BE2C (cell line): ENCODE measurements around the gene KIAA1217.
A peak's percentile ranks its signal among the peaks of the same experiment; 100 is the strongest.

Source experiments
- DNase-seq: peaks from one replicate; pipeline ENCODE4 v3.0.0-alpha.2; 2020
- H3K27me3 ChIP-seq: fragments of 250-450 bp; sonication (Bioruptor Pico); 2 replicates; pipeline ENCODE4 v1.5.1; 2020; ENCODE audit warnings: mild to moderate bottlenecking
- H3K36me3 ChIP-seq: fragments of 250-450 bp; sonication (Bioruptor Pico); 2 replicates; pipeline ENCODE4 v1.5.1; 2020; ENCODE audit warnings: mild to moderate bottlenecking
- H3K4me1 ChIP-seq: fragments of 250-450 bp; sonication (Bioruptor Pico); 2 replicates; pipeline ENCODE4 v1.5.1; 2020
- H3K4me3 ChIP-seq: 2 replicates; pipeline ENCODE4 v1.5.1; 2011; ENCODE audit warnings: low read depth, low read length
- H3K9me3 ChIP-seq: fragments of 250-450 bp; sonication (Bioruptor Pico); 2 replicates; pipeline ENCODE4 v1.5.1; 2020
- CTCF ChIP-seq: IDR thresholded peaks from 2 replicates; pipeline ENCODE4 v1.5.1; 2012; ENCODE audit warnings: mild to moderate bottlenecking, low read depth, low read length

KIAA1217 gene

DNA sequence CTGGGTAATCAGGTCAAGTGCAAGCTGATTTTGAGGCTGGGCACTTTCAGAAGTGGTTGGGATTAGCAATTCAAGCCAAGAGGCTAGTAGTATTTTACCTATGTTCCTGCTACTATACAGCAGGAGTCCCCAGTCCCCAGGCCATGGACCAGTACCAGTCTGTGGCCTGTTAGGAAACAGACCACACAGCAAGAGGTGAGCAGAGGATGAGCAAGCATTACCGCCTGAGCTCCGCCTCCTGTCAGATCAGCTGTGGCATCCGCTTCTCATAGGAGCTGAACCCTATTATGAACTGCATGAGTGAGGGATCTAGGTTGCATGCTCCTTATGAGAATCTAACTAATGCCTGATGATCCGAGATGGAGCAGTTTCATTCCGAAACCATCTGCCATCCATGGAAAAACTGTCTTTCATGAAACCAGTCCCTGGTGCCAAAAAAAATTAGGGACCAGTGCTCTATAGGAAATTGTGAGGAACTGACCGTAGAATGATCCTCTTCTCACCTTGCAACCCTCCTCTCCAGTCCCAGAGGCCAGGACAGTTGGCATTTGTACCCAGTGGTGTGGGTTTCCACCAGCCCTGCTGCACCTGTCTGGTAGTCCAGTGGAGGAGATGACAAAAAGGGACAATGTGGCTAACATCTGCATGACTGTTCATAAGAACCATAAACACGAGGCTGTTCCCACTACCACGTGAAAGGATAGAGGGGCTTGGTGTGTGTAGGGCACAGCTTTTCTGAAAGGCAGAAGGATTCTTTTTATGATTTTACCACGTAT lies 172.5 kb downstream of the KIAA1217 start:
- Histone ChIP-seq H3K4me1 (no peaks in the 10 kb centered on the region), H3K9me3 (no peaks in the 10 kb centered on the region), H3K27me3 (no peaks in the 10 kb centered on the region), H3K36me3 (no peaks in the 10 kb centered on the region), H3K4me3 (no peak overlapping the region)
- no peak for TF ChIP-seq CTCF
- no peak for DNase-seq

DNA sequence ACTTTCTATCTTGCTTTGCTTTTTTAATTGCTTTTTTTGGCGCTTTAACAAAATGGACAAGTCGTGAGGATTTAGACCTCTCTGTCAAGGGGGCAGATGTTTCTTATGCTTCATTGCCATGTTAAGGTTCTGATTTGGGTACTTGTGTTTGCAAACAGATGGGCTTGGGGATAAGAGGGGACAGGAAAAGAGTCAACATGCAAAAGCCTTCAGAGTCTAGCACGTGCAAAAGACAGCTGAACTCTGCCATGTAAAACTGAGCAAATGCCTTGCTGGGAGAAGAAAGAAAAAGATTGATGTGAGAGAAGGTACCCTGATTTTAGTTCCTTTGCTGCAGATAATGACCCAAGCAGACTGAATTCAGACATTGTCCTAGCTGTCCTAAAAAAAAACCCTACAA lies 173.1 kb downstream of the KIAA1217 start:
- Histone ChIP-seq H3K4me3 (no peak overlapping the region), H3K4me1 (no peaks in the 10 kb centered on the region)
- no peak for DNase-seq

GRCh38 chr10:24382596-24382978 lies 173.6 kb downstream of the KIAA1217 start:
- no peaks in the 10 kb centered on the region for H3K36me3 ChIP-seq
- H3K27me3 ChIP-seq, result no peaks in the 10 kb centered on the region
- DNase-seq, result no peak
- no peaks in the 10 kb centered on the region for H3K4me1 ChIP-seq
- no peak for TF ChIP-seq CTCF
- no peak overlapping the region for H3K4me3 ChIP-seq
- H3K9me3 ChIP-seq, result no peaks in the 10 kb centered on the region

More for the DNA sequence above, 173.1 kb downstream of the KIAA1217 start:
- H3K9me3 ChIP-seq, result no peaks in the 10 kb centered on the region
- no peak for TF ChIP-seq CTCF
- no peaks in the 10 kb centered on the region for H3K36me3 ChIP-seq
- no peaks in the 10 kb centered on the region for H3K27me3 ChIP-seq

GRCh38 chr10:24382979-24383663 lies 174.2 kb downstream of the KIAA1217 start:
- no peaks in the 10 kb centered on the region for H3K27me3 ChIP-seq
- DNase-seq, result no peak
- H3K4me1 ChIP-seq, result no peaks in the 10 kb centered on the region
- TF ChIP-seq CTCF, result no peak
- H3K9me3 ChIP-seq, result no peaks in the 10 kb centered on the region
- no peak overlapping the region for H3K4me3 ChIP-seq
- H3K36me3 ChIP-seq, result no peaks in the 10 kb centered on the region

GRCh38 chr10:24383681-24384106 lies 174.8 kb downstream of the KIAA1217 start:
- no peaks in the 10 kb centered on the region for H3K4me1 ChIP-seq
- no peaks in the 10 kb centered on the region for H3K36me3 ChIP-seq
- no peaks in the 10 kb centered on the region for H3K9me3 ChIP-seq
- no peak overlapping the region for H3K4me3 ChIP-seq
- peak; percentile 71 for DNase-seq
- peak; percentile 42 for TF ChIP-seq CTCF
- H3K27me3 ChIP-seq, result no peaks in the 10 kb centered on the region

GRCh38 chr10:24384954-24385353 lies 176.0 kb downstream of the KIAA1217 start:
- Histone ChIP-seq H3K36me3 (no peaks in the 10 kb centered on the region), H3K9me3 (no peaks in the 10 kb centered on the region), H3K27me3 (no peaks in the 10 kb centered on the region), H3K4me1 (no peaks in the 10 kb centered on the region), H3K4me3 (no peak overlapping the region)
- DNase-seq, result no peak
- no peak for TF ChIP-seq CTCF
